OCI-LY7 (cell line): ENCODE measurements around the gene DVL1. TPM values are rescaled to one million over a fixed set of nuclear protein-coding genes. Genes with fewer than 3 reads are reported as not detected.

Experiments used
- BruUV-seq: library from RNA; stranded (reverse); fragments of 400-500 nt; replicated peaks from 2 replicates; lab custom pipeline; 2021; lab: Mats Ljungman, UMichigan
- CTCF ChIA-PET: fragments of 300-600 bp; sonication (Branson Sonifier 250); formaldehyde crosslinking; loops from one replicate; lab custom pipeline; 2022; ENCODE audit warnings: antibody characterized with exemption; ENCODE audit not compliant: unreplicated experiment; lab: Charles Lee
- POLR2A ChIA-PET: fragments of 300-600 bp; sonication (Branson Sonifier 250); formaldehyde crosslinking; loops from one replicate; lab custom pipeline; 2022; ENCODE audit warnings: antibody characterized with exemption; lab: Charles Lee
- DNase-seq: peaks from one replicate; pipeline ENCODE4 v3.0.0-alpha.2; 2015; ENCODE audit warnings: low spot score
- H2AFZ ChIP-seq: fragments of 200-600 bp; sonication (generic), shearing (Covaris generic); 2 replicates; pipeline ENCODE4 v1.6.1; 2014; ENCODE audit warnings: mild to moderate bottlenecking, antibody characterized with exemption, low read length, moderate library complexity
- H3K27ac ChIP-seq: fragments of 200-600 bp; sonication (generic); 2 replicates; pipeline ENCODE4 v1.5.1; 2014; ENCODE audit warnings: mixed run types, low read depth, mild to moderate bottlenecking, moderate library complexity, low read length, inconsistent platforms; ENCODE audit not compliant: poor library complexity, severe bottlenecking
- H3K36me3 ChIP-seq: fragments of 200-600 bp; sonication (generic); 2 replicates; pipeline ENCODE4 v1.6.1; 2014; ENCODE audit warnings: mild to moderate bottlenecking, antibody characterized with exemption, low read length, moderate library complexity, mixed read lengths; ENCODE audit not compliant: insufficient read depth
- H3K4me1 ChIP-seq: fragments of 200-600 bp; sonication (generic); 2 replicates; pipeline ENCODE4 v1.5.1; 2014; ENCODE audit warnings: mild to moderate bottlenecking, low read length; ENCODE audit not compliant: insufficient read depth, poor library complexity, severe bottlenecking
- H3K4me2 ChIP-seq: fragments of 200-600 bp; sonication (generic); 2 replicates; pipeline ENCODE4 v1.6.1; 2014; ENCODE audit warnings: mild to moderate bottlenecking, low read length
- H3K4me3 ChIP-seq: fragments of 200-600 bp; sonication (generic); 2 replicates; pipeline ENCODE4 v1.5.1; 2014; ENCODE audit warnings: mild to moderate bottlenecking, low read depth, low read length; ENCODE audit not compliant: poor library complexity, severe bottlenecking
- H3K79me2 ChIP-seq: fragments of 200-600 bp; sonication (generic); 2 replicates; pipeline ENCODE4 v1.6.1; 2016; ENCODE audit warnings: low read depth, mild to moderate bottlenecking, low read length, moderate library complexity, mixed read lengths; ENCODE audit not compliant: insufficient read depth
- H3K9me2 ChIP-seq: fragments of 200-600 bp; sonication (generic); 2 replicates; pipeline ENCODE4 v1.6.1; 2016; ENCODE audit warnings: mild to moderate bottlenecking, low read length, mixed read lengths; ENCODE audit not compliant: insufficient read depth
- H3K9me3 ChIP-seq: fragments of 200-600 bp; sonication (generic); 2 replicates; pipeline ENCODE4 v1.6.1; 2014; ENCODE audit warnings: mild to moderate bottlenecking, mixed run types, low read length, mixed read lengths
- H4K20me1 ChIP-seq: fragments of 200-600 bp; sonication (generic); 2 replicates; pipeline ENCODE4 v1.6.1; 2014; ENCODE audit warnings: mild to moderate bottlenecking, antibody characterized with exemption, low read length, moderate library complexity, mixed read lengths; ENCODE audit not compliant: insufficient read depth
- EZH2phosphoT487 ChIP-seq: fragments of 200-600 bp; sonication (generic); IDR thresholded peaks from 2 replicates; pipeline ENCODE4 v1.6.1; 2018; ENCODE audit warnings: low read depth, borderline replicate concordance, mild to moderate bottlenecking, mixed run types, antibody characterized with exemption, low read length, moderate library complexity, mixed read lengths
- intact Hi-C: fragments of 100-400 bp; cut with micrococcal nuclease; formaldehyde crosslinking; loops from one replicate; pipeline ENCODE4 v1.10.0; 2022; ENCODE audit not compliant: unreplicated experiment
- total RNA-seq, 2 experiments: library from RNA; depleted of rRNA in 1 of 2; stranded (reverse); fragments of >200 nt in 1 of 2; shearing (Covaris generic) in 1 of 2; gene quantifications; 2 replicates each; pipeline ENCODE4 v1.2.3, GENCODE V29; 2014 to 2022
- TF ChIP-seq, protein P1 (sequence below): fragments of 200-600 bp; sonication (generic); conservative IDR thresholded peaks from 2 replicates; pipeline ENCODE4 v1.5.1; 2014; ENCODE audit warnings: mild to moderate bottlenecking, antibody characterized with exemption, low read length, moderate library complexity, mixed read lengths

Gene DVL1
- total RNA-seq, 2 experiments from 2014 or later: 27.8 to 47.1 TPM

DNA sequence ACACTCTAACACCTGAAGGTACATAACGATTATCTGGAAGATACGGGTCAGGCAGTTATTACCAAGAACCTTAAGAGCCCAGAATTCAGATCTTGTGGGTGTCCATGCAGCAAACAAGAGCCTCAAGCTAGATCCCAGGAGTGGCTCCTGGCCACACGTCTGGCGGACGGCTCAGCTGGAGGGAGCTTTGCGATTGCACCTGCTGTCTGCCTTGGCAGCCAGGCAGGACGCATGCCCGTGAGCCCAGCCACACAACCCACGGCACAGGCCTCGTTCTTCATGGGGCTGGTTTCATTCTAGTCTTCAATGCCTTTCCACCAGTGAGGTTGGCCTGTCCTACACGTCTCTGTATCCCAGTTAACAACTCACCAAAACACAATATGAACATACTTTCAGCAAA is 44.2 kb upstream of the DVL1 start:
- Histone ChIP-seq H3K9me2 (no peaks in the 10 kb centered on the region), H3K4me3 (no peak overlapping the region), H3K36me3 (peaks cover 91% of the 10 kb centered on the region), H3K9me3 (no peaks in the 10 kb centered on the region), H3K4me2 (no peak overlapping the region), H4K20me1 (no peaks in the 10 kb centered on the region), H3K27ac (no peak overlapping the region), H3K79me2 (peaks cover 26% of the 10 kb centered on the region), H3K4me1 (peaks cover 12% of the 10 kb centered on the region), H2AFZ (no peak overlapping the region)
- intact Hi-C loops: no loop called here
- POLR2A ChIA-PET: no interaction called here
- no peak for DNase-seq
- TF ChIP-seq, protein P1, sequence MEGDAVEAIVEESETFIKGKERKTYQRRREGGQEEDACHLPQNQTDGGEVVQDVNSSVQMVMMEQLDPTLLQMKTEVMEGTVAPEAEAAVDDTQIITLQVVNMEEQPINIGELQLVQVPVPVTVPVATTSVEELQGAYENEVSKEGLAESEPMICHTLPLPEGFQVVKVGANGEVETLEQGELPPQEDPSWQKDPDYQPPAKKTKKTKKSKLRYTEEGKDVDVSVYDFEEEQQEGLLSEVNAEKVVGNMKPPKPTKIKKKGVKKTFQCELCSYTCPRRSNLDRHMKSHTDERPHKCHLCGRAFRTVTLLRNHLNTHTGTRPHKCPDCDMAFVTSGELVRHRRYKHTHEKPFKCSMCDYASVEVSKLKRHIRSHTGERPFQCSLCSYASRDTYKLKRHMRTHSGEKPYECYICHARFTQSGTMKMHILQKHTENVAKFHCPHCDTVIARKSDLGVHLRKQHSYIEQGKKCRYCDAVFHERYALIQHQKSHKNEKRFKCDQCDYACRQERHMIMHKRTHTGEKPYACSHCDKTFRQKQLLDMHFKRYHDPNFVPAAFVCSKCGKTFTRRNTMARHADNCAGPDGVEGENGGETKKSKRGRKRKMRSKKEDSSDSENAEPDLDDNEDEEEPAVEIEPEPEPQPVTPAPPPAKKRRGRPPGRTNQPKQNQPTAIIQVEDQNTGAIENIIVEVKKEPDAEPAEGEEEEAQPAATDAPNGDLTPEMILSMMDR: no peak
- no peak for TF ChIP-seq EZH2phosphoT487
- BruUV-seq: no TSS peak
- CTCF ChIA-PET: no interaction called here

DNA sequence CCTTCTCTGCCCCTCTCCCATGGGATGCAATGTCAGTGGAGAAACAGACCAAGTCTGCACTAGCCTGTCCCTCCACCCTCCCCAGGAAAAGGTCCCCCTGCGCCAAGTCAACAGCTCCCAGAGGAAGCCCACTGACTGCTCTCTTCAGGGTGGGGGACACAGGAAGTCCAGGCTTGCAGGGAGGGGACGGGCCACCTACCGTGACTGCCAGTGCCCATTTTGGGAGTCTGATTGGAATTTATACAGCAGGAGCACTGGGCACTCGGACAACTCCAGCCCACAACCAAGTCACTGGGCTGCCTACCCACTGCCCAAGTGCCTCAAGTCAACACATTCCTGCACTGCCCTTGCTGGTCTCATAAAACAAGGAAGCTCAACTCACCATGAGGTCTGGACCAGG is 43.8 kb upstream of the DVL1 start:
- Histone ChIP-seq H3K4me2 (no peak overlapping the region), H3K4me3 (no peak overlapping the region), H3K27ac (no peak overlapping the region), H4K20me1 (no peaks in the 10 kb centered on the region), H3K9me2 (no peaks in the 10 kb centered on the region), H3K79me2 (peaks cover 22% of the 10 kb centered on the region), H3K4me1 (peaks cover 9% of the 10 kb centered on the region), H2AFZ (no peak overlapping the region), H3K36me3 (peaks cover 91% of the 10 kb centered on the region), H3K9me3 (no peaks in the 10 kb centered on the region)
- no peak for DNase-seq
- ChIA-PET POLR2A (no interaction called here), CTCF (no interaction called here)
- intact Hi-C loops: no loop called here
- BruUV-seq: no TSS peak
- TF ChIP-seq, protein P1: no peak
- no peak for TF ChIP-seq EZH2phosphoT487

DNA sequence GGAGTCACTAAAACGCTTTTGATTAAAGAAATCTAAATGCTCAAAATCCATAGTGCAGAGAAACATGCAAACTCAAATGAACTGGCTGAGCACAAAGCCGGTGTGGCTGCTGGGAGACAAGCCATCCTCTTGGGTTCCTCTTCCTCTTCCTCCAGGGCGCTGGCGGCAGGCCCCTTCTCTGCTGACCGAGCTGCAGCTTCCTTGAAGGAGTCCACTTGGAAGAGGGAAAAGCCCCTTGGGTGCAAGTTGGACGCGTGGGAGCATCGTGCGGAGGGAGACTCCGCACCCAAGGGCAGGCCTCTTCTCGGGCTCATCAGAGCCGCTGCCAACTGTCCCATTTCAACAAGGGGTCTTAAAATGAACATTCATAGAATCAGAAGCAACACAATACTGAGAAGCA is 42.0 kb upstream of the DVL1 start:
- peaks cover 9% of the 10 kb centered on the region; the same call in 1 of the 2 replicates for H3K79me2 ChIP-seq
- H3K27ac ChIP-seq: no peak overlapping the region
- ChIA-PET POLR2A (interaction anchor here (0.8 kb wide), 2 partner anchors 14 to 26 kb away, joined by 3 read pairs; no protein-coding TSS in a partner anchor), CTCF (no interaction called here)
- H3K36me3 ChIP-seq: peaks cover 96% of the 10 kb centered on the region
- no peak overlapping the region for H3K4me2 ChIP-seq
- intact Hi-C loops: no loop called here
- no peaks in the 10 kb centered on the region for H3K9me3 ChIP-seq
- no peak overlapping the region for H2AFZ ChIP-seq
- DNase-seq: no peak
- TF ChIP-seq, protein P1: no peak
- no peak for TF ChIP-seq EZH2phosphoT487
- H3K9me2 ChIP-seq: no peaks in the 10 kb centered on the region
- H3K4me1 ChIP-seq: no peaks in the 10 kb centered on the region
- TSS peak; percentile 30 for BruUV-seq
- no peaks in the 10 kb centered on the region for H4K20me1 ChIP-seq
- no peak overlapping the region for H3K4me3 ChIP-seq
